PFSK-1 (cell line): ENCODE results near the gene CTSH.

Experiments used
- FOXP2 ChIP-seq: optimal IDR thresholded peaks from 2 replicates; pipeline ENCODE3; 2011; ENCODE audit warnings: borderline replicate concordance, control low read depth, inconsistent platforms; ENCODE audit not compliant: insufficient read depth; ENCODE audit errors: extremely low read length, extremely low read depth
- POLR2AphosphoS5 ChIP-seq: IDR thresholded peaks from 2 replicates; pipeline ENCODE4 v1.6.1; 2012; ENCODE audit warnings: low read depth, mild to moderate bottlenecking, control low read depth, low read length, moderate library complexity
- REST ChIP-seq, 2 experiments: IDR thresholded peaks; 2 replicates each; pipeline versions ENCODE4 v1.6.1 to v1.8.0; 2011 to 2012; ENCODE audit warnings: low read depth in 2 of 2, low read length in 2 of 2, control low read depth in 1 of 2, inconsistent platforms in 1 of 2, mild to moderate bottlenecking in 1 of 2, moderate library complexity in 1 of 2; ENCODE audit not compliant: insufficient read depth in 1 of 2
- SIN3A ChIP-seq: IDR thresholded peaks from 2 replicates; pipeline ENCODE4 v1.6.1; 2012; ENCODE audit warnings: mild to moderate bottlenecking, low read length, moderate library complexity, borderline replicate concordance; ENCODE audit not compliant: insufficient read depth
- TAF1 ChIP-seq: IDR thresholded peaks from 2 replicates; pipeline ENCODE4 v1.6.1; 2012; ENCODE audit warnings: low read length, control low read depth, borderline replicate concordance; ENCODE audit not compliant: insufficient read depth

- TF ChIP-seq POLR2AphosphoS5, result no peak
- no peak for TF ChIP-seq TAF1
- no peak for TF ChIP-seq REST (IDR thresholded peaks at IDR 0.05; ENCODE audit: insufficient read depth in 1 of 2, low read depth in 2 of 2, low read length in 2 of 2)
- TF ChIP-seq SIN3A, result no peak
- no peak for TF ChIP-seq FOXP2
Measured at GRCh38 chr15:78968539-78969271, 23.9 kb upstream of the CTSH start.
